ENCODE data around the gene MCEMP1. TPM values are rescaled to one million over a fixed set of nuclear protein-coding genes. Genes with fewer than 3 reads are reported as not detected.

MCEMP1 gene
- total and polyA plus RNA-seq, 3 donors from 2014 or later = not detected

- Histone ChIP-seq H3K4me1 (no peaks in the 10 kb centered on the region), H3K36me3 (ENCODE audit: low read depth, missing control alignments) (no peaks in the 10 kb centered on the region), H3K27ac (no peak overlapping the region), H3K27me3 (no peaks in the 10 kb centered on the region), H3K9me3 (no peaks in the 10 kb centered on the region), H3K4me3 (no peak overlapping the region)
- TF ChIP-seq CTCF (IDR thresholded peaks at IDR 0.05) = no peak
- no peak for TF ChIP-seq POLR2A (IDR thresholded peaks at IDR 0.05)
- intact Hi-C loops (cut with DNase I; ENCODE audit: low total_unique reads) = no loop called here
- no peak for DNase-seq
- WGBS, 2 donors = 80 to 83% methylated on average over 5 of the region's 5 CpGs
Observed at GRCh38 chr19:7710616-7711015, 33.7 kb downstream of the MCEMP1 start.

- intact Hi-C loops (cut with DNase I; ENCODE audit: low total_unique reads) = no loop called here
- H3K9me3 ChIP-seq = no peaks in the 10 kb centered on the region
- no peaks in the 10 kb centered on the region for H3K4me1 ChIP-seq
- no peak for DNase-seq
- no peaks in the 10 kb centered on the region for H3K36me3 ChIP-seq (ENCODE audit: low read depth, missing control alignments)
- H3K27ac ChIP-seq = no peak overlapping the region
- 80 to 94% methylated on average over 1 of the region's 1 CpG for WGBS, 2 donors
- H3K4me3 ChIP-seq = no peak overlapping the region
- no peaks in the 10 kb centered on the region for H3K27me3 ChIP-seq
- TF ChIP-seq CTCF (IDR thresholded peaks at IDR 0.05) = no peak
Observed at GRCh38 chr19:7715671-7716070, 38.8 kb downstream of the MCEMP1 start.

GRCh38 chr19:7716762-7717161 lies 39.9 kb downstream of the MCEMP1 start:
- intact Hi-C loops (cut with DNase I; ENCODE audit: low total_unique reads) = no loop called here
- no peaks in the 10 kb centered on the region for H3K27me3 ChIP-seq
- 89 to 92% methylated on average over 1 of the region's 1 CpG for WGBS, 2 donors

GRCh38 chr19:7718668-7719067 lies 41.8 kb downstream of the MCEMP1 start:
- H3K27me3 ChIP-seq = no peaks in the 10 kb centered on the region
- H3K36me3 ChIP-seq (ENCODE audit: low read depth, missing control alignments) = no peaks in the 10 kb centered on the region
- H3K9me3 ChIP-seq = no peaks in the 10 kb centered on the region
- intact Hi-C loops (cut with DNase I; ENCODE audit: low total_unique reads) = no loop called here
- DNase-seq = no peak
- H3K27ac ChIP-seq = no peak overlapping the region
- TF ChIP-seq POLR2A (IDR thresholded peaks at IDR 0.05) = no peak
- 65 to 71% methylated on average over 8 of the region's 8 CpGs for whole genome bisulfite sequencing, 2 donors
- no peaks in the 10 kb centered on the region for H3K4me1 ChIP-seq
- H3K4me3 ChIP-seq = no peak overlapping the region

More at GRCh38 chr19:7716762-7717161, 39.9 kb downstream of the MCEMP1 start:
- Histone ChIP-seq H3K4me1 (no peaks in the 10 kb centered on the region), H3K27ac (no peak overlapping the region), H3K9me3 (no peaks in the 10 kb centered on the region), H3K36me3 (ENCODE audit: low read depth, missing control alignments) (no peaks in the 10 kb centered on the region), H3K4me3 (no peak overlapping the region)
- no peak for DNase-seq
- TF ChIP-seq CTCF (IDR thresholded peaks at IDR 0.05) = no peak
- TF ChIP-seq POLR2A (IDR thresholded peaks at IDR 0.05) = no peak

- WGBS, 2 donors = 81 to 88% methylated on average over 6 of the region's 6 CpGs
- no peak for DNase-seq
- Histone ChIP-seq H3K4me1 (no peaks in the 10 kb centered on the region), H3K27me3 (no peaks in the 10 kb centered on the region), H3K36me3 (ENCODE audit: low read depth, missing control alignments) (no peaks in the 10 kb centered on the region), H3K9me3 (no peaks in the 10 kb centered on the region), H3K27ac (no peak overlapping the region), H3K4me3 (no peak overlapping the region)
- TF ChIP-seq POLR2A (IDR thresholded peaks at IDR 0.05) (no peak), CTCF (IDR thresholded peaks at IDR 0.05) (no peak)
- intact Hi-C loops (cut with DNase I; ENCODE audit: low total_unique reads) = no loop called here
Observed at GRCh38 chr19:7720351-7720750, 43.5 kb downstream of the MCEMP1 start.
